ENCODE results near the gene SGMS1.

DNA sequence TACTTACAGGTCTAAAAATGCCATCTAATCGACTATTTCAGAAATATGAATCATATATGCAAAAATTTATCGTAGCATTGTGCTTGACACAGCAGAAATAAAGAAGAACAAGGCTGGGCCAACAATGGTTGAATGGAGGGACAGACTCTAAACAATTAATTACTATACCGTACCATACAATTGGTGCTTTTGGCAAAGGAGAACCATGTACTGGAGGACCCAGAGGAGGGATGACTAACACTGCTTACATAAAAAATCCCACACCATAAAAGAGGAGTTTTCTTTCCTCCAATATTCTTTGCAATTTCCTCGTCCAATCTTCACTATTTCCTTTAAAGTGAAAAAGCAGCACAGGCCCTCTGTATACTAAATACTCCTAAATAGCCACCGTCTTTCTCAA lies 94.1 kb downstream of the SGMS1 start:
- TF ChIP-seq CTCF (IDR thresholded peaks at IDR 0.05) (no peak), POLR2A (IDR thresholded peaks at IDR 0.05) (no peak)

All from prostate gland (tissue), 2 donors.